ENCODE measurements around the gene BBOF1. TPM values are rescaled to one million over a fixed set of nuclear protein-coding genes. Genes with fewer than 3 reads are reported as not detected.

BBOF1 gene
- total and polyA plus RNA-seq, 2 of the 8 experiments (the other 6 are each of a cell fraction or from before 2014, with no cell fraction given) = 0.26 to 0.60 TPM

GRCh38 chr14:74081491-74081890 is 62.3 kb downstream of the BBOF1 start:
- no peak overlapping the region for H4K91ac ChIP-seq (replicated peaks; ENCODE audit: insufficient read length, low read length)
- FAIRE-seq (no peak), DNase-seq (ENCODE audit: low read depth in 1 of 2, low spot score in 2 of 2) (no peak)
- H4K5ac ChIP-seq (ENCODE audit: insufficient read length, low read depth, low read length) = no peak overlapping the region
- no peak overlapping the region for H3K4me2 ChIP-seq (ENCODE audit: insufficient read depth in 1 of 2, low read depth in 2 of 2, low read length in 2 of 2)
- no peak overlapping the region for H3K4ac ChIP-seq (replicated peaks; ENCODE audit: insufficient read length, low read depth, low read length)
- H4K8ac ChIP-seq (ENCODE audit: extremely low read depth, insufficient read depth, low read length) = no peak overlapping the region
- H3K27me3 ChIP-seq (replicated peaks in 1 of 4; ENCODE audit: control insufficient read depth in 3 of 4, extremely low read depth in 1 of 4, insufficient read depth in 3 of 4, low read length in 3 of 4) = no peaks in the 10 kb centered on the region
- H4K20me1 ChIP-seq (replicated peaks in 1 of 2; ENCODE audit: control insufficient read depth in 1 of 2, insufficient read depth in 2 of 2, low read length in 2 of 2) = no peaks in the 10 kb centered on the region
- H2BK120ac ChIP-seq (replicated peaks; ENCODE audit: low read depth, low read length) = no peak overlapping the region
- CTCF ChIA-PET (ENCODE audit: partially characterized antibody) = no interaction called here
- no peak overlapping the region for H3K23ac ChIP-seq (ENCODE audit: insufficient read length)
- no peaks in the 10 kb centered on the region for H3K36me3 ChIP-seq (ENCODE audit: control insufficient read depth in 2 of 4, insufficient read depth in 4 of 4, low read length in 3 of 4)
- no peak overlapping the region for H2BK5ac ChIP-seq (ENCODE audit: low read depth, low read length)
- peaks cover 0 to 3% (median 2%) of the 10 kb centered on the region in 4 experiments; a peak in 4 of 7 replicates for H3K4me1 ChIP-seq (replicated peaks in 1 of 4; ENCODE audit: control insufficient read depth in 3 of 4, insufficient read depth in 4 of 4, low read length in 3 of 4)
- no peaks in the 10 kb centered on the region for H3K9me3 ChIP-seq (ENCODE audit: insufficient read depth in 2 of 2, low read depth in 1 of 2, low read length in 1 of 2)
- no peak overlapping the region for H3K14ac ChIP-seq (ENCODE audit: insufficient read length)
- peaks cover 3 to 26% of the 10 kb centered on the region in 2 experiments; a peak in 3 of 4 replicates for H3K79me2 ChIP-seq (ENCODE audit: control insufficient read depth in 1 of 2, insufficient read depth in 2 of 2, low read length in 2 of 2)
- H3K9ac ChIP-seq (replicated peaks in 1 of 4; ENCODE audit: extremely low read depth in 1 of 4, low read depth in 3 of 4, low read length in 3 of 4) = no peak overlapping the region
- no peaks in the 10 kb centered on the region; the same call in 1 of the 2 replicates for H3K79me1 ChIP-seq (ENCODE audit: low read depth, low read length)
- H3K56ac ChIP-seq (replicated peaks; ENCODE audit: insufficient read length, low read depth, low read length) = no peak overlapping the region
- no peak overlapping the region for H2BK12ac ChIP-seq (ENCODE audit: low read depth, low read length)
- H2AFZ ChIP-seq (ENCODE audit: low read length) = no peak overlapping the region
- no peak overlapping the region for H2BK20ac ChIP-seq (ENCODE audit: low read length)
- WGBS, 2 experiments (ENCODE audit: extremely low coverage in 1 of 2, insufficient coverage in 1 of 2, insufficient read length in 1 of 2, insufficient replicate concordance in 2 of 2, low coverage in 1 of 2, low lambda C conversion rate in 2 of 2, missing lambda C conversion rate in 1 of 2) = 92% methylated on average over 3 of the region's 3 CpGs; no CpG with 5 or more reads in 1 of the 2 experiments
- no peak overlapping the region for H3K4me3 ChIP-seq (ENCODE audit: extremely low read depth in 1 of 4, insufficient read depth in 2 of 4, low read depth in 3 of 4, low read length in 4 of 4)
- H2AK5ac ChIP-seq (ENCODE audit: low read depth, low read length) = no peak overlapping the region
- H3K18ac ChIP-seq (ENCODE audit: extremely low read depth, low read length) = no peak overlapping the region
- H3K23me2 ChIP-seq (ENCODE audit: low read depth, low read length) = peaks cover 7% of the 10 kb centered on the region; the same call in 1 of the 2 replicates
- no peak overlapping the region for H3K27ac ChIP-seq (ENCODE audit: low read depth, low read length)
- POLR2A ChIA-PET (ENCODE audit: partially characterized antibody) = interaction anchor here (5.4 kb wide), 1 partner anchor 13 kb away, joined by 26 read pairs; no protein-coding TSS in a partner anchor
- no peak overlapping the region for H2BK15ac ChIP-seq (ENCODE audit: low read length)
- no peak for TF ChIP-seq CREB1 (IDR thresholded peaks at IDR 0.05)
- no peak for TF ChIP-seq SP2 (IDR thresholded peaks at IDR 0.05; ENCODE audit: low read length)
- TF ChIP-seq KDM4A (IDR thresholded peaks at IDR 0.05; ENCODE audit: low read depth, low read length, severe bottlenecking) = no peak
- no peak for TF ChIP-seq EP300 (IDR thresholded peaks at IDR 0.05; ENCODE audit: borderline replicate concordance in 1 of 2, low read depth in 2 of 2, low read length in 2 of 2)
- TF ChIP-seq RAD21 (IDR thresholded peaks at IDR 0.05 in 1 of 2, conservative IDR thresholded peaks at IDR 0.05 in 1 of 2; ENCODE audit: low read depth in 2 of 2, low read length in 2 of 2) = no peak
- no peak for TF ChIP-seq PHF8 (conservative IDR thresholded peaks at IDR 0.05; ENCODE audit: low read depth, low read length)
- no peak for TF ChIP-seq SP1 (IDR thresholded peaks at IDR 0.05; ENCODE audit: low read depth, low read length)
- TF ChIP-seq CBX5 (IDR thresholded peaks at IDR 0.05; ENCODE audit: low read depth, low read length) = no peak
- TF ChIP-seq GTF2F1 (IDR thresholded peaks at IDR 0.05; ENCODE audit: borderline replicate concordance, low read depth, low read length) = no peak
- TF ChIP-seq JUND (IDR thresholded peaks at IDR 0.05; ENCODE audit: low read length) = no peak
- TF ChIP-seq RNF2 (IDR thresholded peaks at IDR 0.05; ENCODE audit: borderline replicate concordance, low read depth, low read length, missing control alignments, poor library complexity, severe bottlenecking) = no peak
- no peak for TF ChIP-seq NANOG (IDR thresholded peaks at IDR 0.05; ENCODE audit: insufficient read depth, low read depth, low read length, poor library complexity, severe bottlenecking)
- no peak for TF ChIP-seq TAF7 (optimal IDR thresholded peaks at IDR 0.05; ENCODE audit: borderline replicate concordance, low read depth, low read length)
- TF ChIP-seq SP4 (IDR thresholded peaks at IDR 0.05; ENCODE audit: low read length) = no peak
